ENCODE measurements around the gene RIMS1.
"Not testable (repeated sequence)": the region's sequence is repeated elsewhere in the genome, so short reads cannot be mapped to it uniquely, and the experiment has no call there.

Gene RIMS1

GRCh38 chr6:72324591-72324990 is 438.2 kb downstream of the RIMS1 start:
- Mint-ChIP-seq H3K4me1 (ENCODE audit: low read depth) (no peaks in the 10 kb centered on the region), H3K27ac (no peak overlapping the region), H3K27me3 (ENCODE audit: low read depth) (no peaks in the 10 kb centered on the region), H3K9me3 (no peaks in the 10 kb centered on the region), H3K4me3 (no peak overlapping the region), H3K36me3 (ENCODE audit: low read depth) (no peaks in the 10 kb centered on the region)

- Mint-ChIP-seq H3K4me1 (ENCODE audit: low read depth) (no peaks in the 10 kb centered on the region), H3K4me3 (no peak overlapping the region), H3K9me3 (no peaks in the 10 kb centered on the region), H3K36me3 (ENCODE audit: low read depth) (no peaks in the 10 kb centered on the region), H3K27ac (no peak overlapping the region), H3K27me3 (ENCODE audit: low read depth) (no peaks in the 10 kb centered on the region)
Observed at GRCh38 chr6:72328775-72329174, 442.4 kb downstream of the RIMS1 start.

GRCh38 chr6:72335203-72335602 is 448.9 kb downstream of the RIMS1 start:
- H3K4me3 Mint-ChIP-seq; H3K36me3 Mint-ChIP-seq (ENCODE audit: low read depth); H3K27ac Mint-ChIP-seq; H3K9me3 Mint-ChIP-seq; H3K4me1 Mint-ChIP-seq (ENCODE audit: low read depth); H3K27me3 Mint-ChIP-seq (ENCODE audit: low read depth): not testable (repeated sequence)

DNA sequence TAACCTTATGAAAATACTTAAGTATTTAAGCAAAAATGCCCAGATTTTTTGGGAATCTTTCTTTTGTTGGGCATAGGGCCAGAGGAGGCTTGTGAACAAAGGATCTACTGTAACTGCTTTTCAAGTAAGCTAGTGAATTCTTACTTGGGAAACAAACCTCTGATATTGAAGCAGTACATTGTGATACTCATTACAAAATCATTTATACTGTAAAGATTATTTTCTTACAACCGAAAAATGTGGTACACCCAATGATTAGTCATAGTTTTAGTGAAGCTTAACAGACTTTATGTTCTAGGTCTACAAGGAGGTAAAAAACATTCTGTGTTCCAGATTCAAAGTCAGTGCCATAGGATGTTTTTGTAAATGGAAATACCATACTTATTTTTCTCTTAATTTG is 462.6 kb downstream of the RIMS1 start:
- no peaks in the 10 kb centered on the region for H3K36me3 Mint-ChIP-seq (ENCODE audit: low read depth)
- H3K4me3 Mint-ChIP-seq, result no peak overlapping the region
- H3K27me3 Mint-ChIP-seq (ENCODE audit: low read depth), result no peaks in the 10 kb centered on the region
- H3K27ac Mint-ChIP-seq, result no peak overlapping the region
- no peaks in the 10 kb centered on the region for H3K4me1 Mint-ChIP-seq (ENCODE audit: low read depth)
- no peaks in the 10 kb centered on the region for H3K9me3 Mint-ChIP-seq

- Mint-ChIP-seq H3K36me3 (ENCODE audit: low read depth) (no peaks in the 10 kb centered on the region), H3K27me3 (ENCODE audit: low read depth) (no peaks in the 10 kb centered on the region), H3K4me1 (ENCODE audit: low read depth) (no peaks in the 10 kb centered on the region), H3K9me3 (no peaks in the 10 kb centered on the region), H3K27ac (no peak overlapping the region), H3K4me3 (no peak overlapping the region)
Observed at GRCh38 chr6:72350296-72350881, 464.0 kb downstream of the RIMS1 start.

DNA sequence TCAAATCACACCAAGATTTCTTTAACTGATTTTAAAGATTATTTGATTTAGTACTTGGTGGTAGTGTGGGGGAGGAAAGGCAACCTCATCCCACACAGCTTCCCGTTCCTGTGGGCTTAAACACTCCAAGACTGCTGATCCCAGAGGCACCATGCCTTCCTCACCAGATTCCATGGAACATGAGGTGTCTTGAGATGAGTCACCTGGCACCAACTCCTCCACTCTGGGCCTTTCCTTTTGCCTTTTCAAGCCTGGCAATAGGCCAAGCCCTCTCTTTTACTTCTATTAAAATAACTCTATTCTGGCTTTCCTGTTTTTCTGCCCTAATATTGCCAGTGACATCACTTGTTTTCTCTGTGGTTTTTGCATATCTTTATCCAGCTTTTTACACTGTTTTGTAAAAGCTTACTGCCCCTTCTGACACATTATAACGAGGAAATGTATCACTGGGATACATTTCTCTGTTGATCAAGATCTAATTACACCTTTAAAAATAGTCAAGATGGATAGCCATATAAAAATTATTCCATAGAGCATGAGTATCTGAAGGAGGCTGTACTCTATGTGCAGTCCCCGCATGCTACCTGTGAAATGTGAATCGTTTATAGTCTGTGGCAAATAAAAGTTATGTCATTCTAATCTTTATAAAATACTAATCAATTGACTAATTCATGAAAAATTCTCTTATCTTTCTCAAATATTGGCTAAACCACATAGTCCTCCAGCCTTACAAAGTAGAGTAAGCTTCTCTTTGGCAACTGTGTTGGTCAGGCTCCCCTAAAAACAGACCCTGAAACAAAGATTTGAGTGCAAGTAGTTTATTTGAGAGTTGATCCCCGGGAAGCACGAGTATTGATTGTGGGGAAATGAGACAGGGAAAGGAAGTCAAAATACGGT is 477.7 kb downstream of the RIMS1 start:
- H3K27me3 Mint-ChIP-seq (ENCODE audit: low read depth), result peaks cover 4% of the 10 kb centered on the region
- no peaks in the 10 kb centered on the region for H3K4me1 Mint-ChIP-seq (ENCODE audit: low read depth)
- H3K9me3 Mint-ChIP-seq, result no peaks in the 10 kb centered on the region
- H3K4me3 Mint-ChIP-seq, result no peak overlapping the region
- H3K27ac Mint-ChIP-seq, result no peak overlapping the region
- H3K36me3 Mint-ChIP-seq (ENCODE audit: low read depth), result no peaks in the 10 kb centered on the region

DNA sequence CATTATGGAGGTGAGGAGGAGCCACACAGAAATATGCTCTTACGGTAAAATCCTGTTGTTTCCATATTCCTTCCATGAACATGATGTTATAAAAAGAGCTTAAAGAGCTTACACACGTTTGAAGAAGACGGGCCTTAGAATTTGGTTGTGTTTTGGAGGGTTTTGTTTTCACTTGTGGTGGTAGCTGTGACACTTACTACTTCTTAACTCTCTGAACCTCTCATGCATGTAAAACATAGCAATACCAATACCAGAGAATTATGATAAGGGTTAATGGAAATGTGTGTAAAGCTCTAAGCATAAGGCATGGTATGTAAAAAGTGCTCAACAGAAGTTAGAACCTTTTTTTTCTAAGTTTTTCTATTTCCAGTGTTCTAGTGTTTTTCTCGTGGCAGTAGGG is 479.4 kb downstream of the RIMS1 start:
- Mint-ChIP-seq H3K36me3 (ENCODE audit: low read depth) (no peaks in the 10 kb centered on the region), H3K4me1 (ENCODE audit: low read depth) (no peaks in the 10 kb centered on the region), H3K4me3 (no peak overlapping the region), H3K27me3 (ENCODE audit: low read depth) (peaks cover 4% of the 10 kb centered on the region), H3K27ac (no peak overlapping the region), H3K9me3 (no peaks in the 10 kb centered on the region)

- Mint-ChIP-seq H3K27me3 (ENCODE audit: low read depth) (peaks cover 4% of the 10 kb centered on the region), H3K9me3 (no peaks in the 10 kb centered on the region), H3K36me3 (ENCODE audit: low read depth) (no peaks in the 10 kb centered on the region), H3K4me1 (ENCODE audit: low read depth) (no peaks in the 10 kb centered on the region), H3K27ac (no peak overlapping the region), H3K4me3 (no peak overlapping the region)
Observed at GRCh38 chr6:72367439-72367838, 481.1 kb downstream of the RIMS1 start.

GRCh38 chr6:72371473-72371872 is 485.1 kb downstream of the RIMS1 start:
- peaks cover 4% of the 10 kb centered on the region for H3K27me3 Mint-ChIP-seq (ENCODE audit: low read depth)
- H3K27ac Mint-ChIP-seq, result no peak overlapping the region

DNA sequence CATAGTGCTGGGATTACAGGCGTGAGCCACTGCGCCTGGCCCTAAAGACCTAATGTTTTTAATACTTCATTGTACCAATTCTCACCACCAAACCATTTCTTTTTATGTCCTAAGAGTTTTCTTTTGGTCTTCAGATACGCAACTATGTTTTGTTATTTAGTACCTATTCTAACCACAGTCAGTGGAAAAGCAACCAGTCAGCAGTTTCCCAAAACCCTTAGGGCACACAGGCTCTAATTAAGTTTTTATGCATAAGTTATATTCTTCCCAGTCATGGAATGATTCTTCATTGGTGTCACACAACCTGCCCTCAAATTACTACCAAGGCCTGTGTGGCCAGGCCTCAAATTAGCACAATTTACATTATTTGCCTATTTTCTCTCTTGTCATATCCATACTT is 487.8 kb downstream of the RIMS1 start:
- no peak overlapping the region for H3K27ac Mint-ChIP-seq
- H3K9me3 Mint-ChIP-seq, result no peaks in the 10 kb centered on the region
- H3K4me3 Mint-ChIP-seq, result no peak overlapping the region
- H3K36me3 Mint-ChIP-seq (ENCODE audit: low read depth), result no peaks in the 10 kb centered on the region
- H3K27me3 Mint-ChIP-seq (ENCODE audit: low read depth), result no peaks in the 10 kb centered on the region
- H3K4me1 Mint-ChIP-seq (ENCODE audit: low read depth), result no peaks in the 10 kb centered on the region

More at GRCh38 chr6:72371473-72371872, 485.1 kb downstream of the RIMS1 start:
- no peak overlapping the region for H3K4me3 Mint-ChIP-seq
- H3K9me3 Mint-ChIP-seq, result no peaks in the 10 kb centered on the region
- no peaks in the 10 kb centered on the region for H3K36me3 Mint-ChIP-seq (ENCODE audit: low read depth)
- H3K4me1 Mint-ChIP-seq (ENCODE audit: low read depth), result no peaks in the 10 kb centered on the region

GRCh38 chr6:72374857-72375256 is 488.5 kb downstream of the RIMS1 start:
- H3K9me3 Mint-ChIP-seq, result no peaks in the 10 kb centered on the region
- H3K27ac Mint-ChIP-seq, result no peak overlapping the region
- no peaks in the 10 kb centered on the region for H3K27me3 Mint-ChIP-seq (ENCODE audit: low read depth)
- H3K4me1 Mint-ChIP-seq (ENCODE audit: low read depth), result no peaks in the 10 kb centered on the region
- no peak overlapping the region for H3K4me3 Mint-ChIP-seq
- H3K36me3 Mint-ChIP-seq (ENCODE audit: low read depth), result no peaks in the 10 kb centered on the region

DNA sequence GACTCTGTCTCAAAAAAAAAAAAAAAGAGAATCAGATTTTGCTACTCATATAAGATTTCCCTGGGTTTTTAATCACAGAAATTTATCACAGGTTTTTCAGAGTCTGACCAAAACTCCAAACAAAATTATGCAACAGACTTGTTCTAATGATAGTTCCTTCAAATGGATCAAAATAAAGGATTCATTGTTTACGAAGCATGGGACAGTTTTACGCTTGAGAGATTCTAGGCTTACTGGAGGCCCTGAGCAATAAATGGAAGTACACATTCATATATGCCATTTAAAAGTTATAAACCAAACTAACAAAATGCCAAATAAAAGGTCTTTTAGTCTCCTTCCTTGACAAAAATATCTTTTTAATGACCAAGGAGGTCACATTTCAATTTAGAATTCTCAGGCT is 490.4 kb downstream of the RIMS1 start:
- H3K9me3 Mint-ChIP-seq, result no peaks in the 10 kb centered on the region
- H3K27ac Mint-ChIP-seq, result no peak overlapping the region
- H3K4me3 Mint-ChIP-seq, result no peak overlapping the region
- no peaks in the 10 kb centered on the region for H3K27me3 Mint-ChIP-seq (ENCODE audit: low read depth)
- no peaks in the 10 kb centered on the region for H3K36me3 Mint-ChIP-seq (ENCODE audit: low read depth)
- no peaks in the 10 kb centered on the region for H3K4me1 Mint-ChIP-seq (ENCODE audit: low read depth)

- Mint-ChIP-seq H3K27ac (no peak overlapping the region), H3K36me3 (ENCODE audit: low read depth) (no peaks in the 10 kb centered on the region), H3K9me3 (no peaks in the 10 kb centered on the region), H3K4me1 (ENCODE audit: low read depth) (no peaks in the 10 kb centered on the region), H3K27me3 (ENCODE audit: low read depth) (no peaks in the 10 kb centered on the region), H3K4me3 (no peak overlapping the region)
Observed at GRCh38 chr6:72381076-72381475, 494.7 kb downstream of the RIMS1 start.

GRCh38 chr6:72382602-72383529 is 496.5 kb downstream of the RIMS1 start:
- Mint-ChIP-seq H3K4me1 (ENCODE audit: low read depth) (no peaks in the 10 kb centered on the region), H3K27me3 (ENCODE audit: low read depth) (no peaks in the 10 kb centered on the region), H3K9me3 (no peaks in the 10 kb centered on the region), H3K36me3 (ENCODE audit: low read depth) (no peaks in the 10 kb centered on the region), H3K27ac (no peak overlapping the region), H3K4me3 (no peak overlapping the region)
